GM23248 (cell line): ENCODE results near the gene ADAD2. TPM values are rescaled to one million over a fixed set of nuclear protein-coding genes. Genes with fewer than 3 reads are reported as not detected.

Experiments used
- DNase-seq: peaks from one replicate; pipeline ENCODE4 v3.0.0-alpha.2; 2015
- H2AFZ ChIP-seq: fragments of 200-600 bp; sonication (generic); 2 replicates; pipeline ENCODE4 v1.6.1; 2016; ENCODE audit warnings: antibody characterized with exemption
- H3F3A ChIP-seq: fragments of 200-600 bp; sonication (generic); 2 replicates; pipeline ENCODE4 v1.6.1; 2016; ENCODE audit warnings: mild to moderate bottlenecking, antibody characterized with exemption, mixed run types; ENCODE audit not compliant: insufficient read depth
- H3K27ac ChIP-seq: fragments of 200-600 bp; sonication (generic); 2 replicates; pipeline ENCODE4 v1.5.1; 2016; ENCODE audit warnings: mild to moderate bottlenecking
- H3K27me3 ChIP-seq: fragments of 200-600 bp; sonication (generic); replicated peaks from 2 replicates; pipeline ENCODE4 v1.6.1; 2016; ENCODE audit warnings: mild to moderate bottlenecking; ENCODE audit not compliant: insufficient read depth
- H3K36me3 ChIP-seq: fragments of 200-600 bp; sonication (generic); 2 replicates; pipeline ENCODE4 v1.6.1; 2016; ENCODE audit warnings: low read depth, mild to moderate bottlenecking
- H3K4me1 ChIP-seq: fragments of 200-600 bp; sonication (generic); 2 replicates; pipeline ENCODE4 v1.6.1; 2016; ENCODE audit warnings: mild to moderate bottlenecking; ENCODE audit not compliant: insufficient read depth
- H3K4me2 ChIP-seq: fragments of 200-600 bp; sonication (generic); one replicate; pipeline ENCODE4 v1.6.1; 2016; ENCODE audit warnings: mild to moderate bottlenecking; ENCODE audit not compliant: unreplicated experiment
- H3K4me3 ChIP-seq: fragments of 200-600 bp; sonication (generic); 2 replicates; pipeline ENCODE4 v1.5.1; 2016; ENCODE audit warnings: mild to moderate bottlenecking
- H3K79me2 ChIP-seq: fragments of 200-600 bp; sonication (generic); 2 replicates; pipeline ENCODE4 v1.6.1; 2016; ENCODE audit warnings: mild to moderate bottlenecking; ENCODE audit not compliant: insufficient read depth
- H3K9ac ChIP-seq: fragments of 200-600 bp; sonication (generic); 2 replicates; pipeline ENCODE4 v1.6.1; 2016; ENCODE audit warnings: mild to moderate bottlenecking
- H3K9me2 ChIP-seq: fragments of 200-600 bp; sonication (generic); 2 replicates; pipeline ENCODE4 v1.6.1; 2016; ENCODE audit warnings: mixed run types, mild to moderate bottlenecking, moderate library complexity; ENCODE audit not compliant: insufficient read depth
- H3K9me3 ChIP-seq: fragments of 200-600 bp; sonication (generic); one replicate; pipeline ENCODE4 v1.6.1; 2017; ENCODE audit warnings: low read depth
- H4K20me1 ChIP-seq: fragments of 200-600 bp; sonication (generic); 2 replicates; pipeline ENCODE4 v1.6.0; 2016; ENCODE audit not compliant: insufficient read depth
- EZH2 ChIP-seq: fragments of 200-600 bp; sonication (generic); IDR thresholded peaks from 2 replicates; pipeline ENCODE4 v1.6.1; 2018; ENCODE audit warnings: antibody characterized with exemption, mild to moderate bottlenecking; ENCODE audit not compliant: insufficient read depth, poor library complexity, severe bottlenecking
- EZH2phosphoT487 ChIP-seq: fragments of 200-600 bp; sonication (generic); IDR thresholded peaks from 2 replicates; pipeline ENCODE4 v1.6.1; 2018; ENCODE audit warnings: antibody characterized with exemption, moderate library complexity, mild to moderate bottlenecking, low read depth; ENCODE audit not compliant: insufficient read depth
- WGBS, 2 experiments: methylation state at CpG; one replicate each; pipeline ENCODE4 v1.1.6; 2015 to 2017; ENCODE audit warnings: low lambda C conversion rate in 2 of 2, low coverage in 1 of 2; ENCODE audit errors: missing lambda C conversion rate in 2 of 2; 5-methylcytosine and 5-hydroxymethylcytosine counted together
- in situ Hi-C: fragments of 300-500 bp; cut with MboI; formaldehyde crosslinking; loops from 2 replicates; pipeline ENCODE4 v1.15.0; 2020
- polyA plus RNA-seq: library from polyadenylated mRNA; unstranded; fragments of >200 nt; fragmentation: Nextera tagmentation; extraction: Ambion mirVana; gene quantifications from 2 replicates; pipeline ENCODE4 v1.2.1, GENCODE V29; 2016
- total RNA-seq: library from RNA; depleted of rRNA; stranded (reverse); fragments of >200 nt; shearing (Covaris generic); gene quantifications from 2 replicates; pipeline ENCODE4 v1.2.3, GENCODE V29; 2014

Gene ADAD2
- total and polyA plus RNA-seq, 2 experiments from 2014 or later = not detected

DNA sequence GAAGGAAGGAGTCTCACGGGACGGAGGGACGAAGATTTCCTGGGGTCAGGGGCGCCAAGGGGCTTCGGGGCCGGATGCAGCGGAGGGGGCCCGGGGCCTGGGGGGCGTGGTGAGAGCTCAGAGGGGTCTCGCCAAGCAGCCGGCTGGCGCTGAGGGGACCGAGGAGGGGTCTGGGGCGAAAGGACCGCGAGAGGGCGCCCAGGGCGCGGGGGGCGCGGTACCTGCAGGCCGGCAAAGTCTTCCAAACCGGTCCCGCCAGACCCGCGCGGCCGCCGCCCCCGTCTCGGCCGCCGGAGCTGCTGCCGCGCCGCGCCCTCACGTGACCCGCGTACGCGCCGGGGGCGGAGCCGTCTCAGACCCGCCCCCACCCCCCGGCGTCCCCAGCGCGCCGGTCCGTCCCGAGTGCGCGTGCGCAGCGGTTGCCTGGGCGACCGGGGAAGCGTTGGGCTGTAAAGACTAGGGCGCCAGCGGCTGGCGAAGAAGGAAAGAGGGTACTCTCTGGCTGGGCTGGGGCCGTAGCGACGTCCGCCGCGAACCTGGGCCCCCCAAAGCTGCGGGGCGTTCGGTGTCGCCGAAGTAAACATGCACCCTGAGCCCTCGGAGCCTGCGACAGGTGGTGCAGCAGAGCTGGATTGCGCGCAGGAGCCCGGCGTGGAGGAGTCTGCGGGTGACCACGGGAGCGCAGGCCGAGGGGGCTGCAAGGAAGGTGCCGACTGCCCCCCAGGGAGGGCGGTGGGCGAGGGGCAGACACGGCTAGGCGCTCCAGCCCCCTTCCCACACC, 45.9 kb upstream of the ADAD2 start, which contains the start of the genes DNAAF1 and HSDL1:
Gene DNAAF1, plus strand, starts transcription at position 450 of the 781 bp plus-strand sequence. Its CDS starts 133 bp downstream, at position 583.
Gene HSDL1, minus strand, starts transcription at position 319 of the 781 bp plus-strand sequence. CDS start 13,856 bp downstream, outside the sequence.
- 0 out of 2 replicates have a peak within 1 kb of the TSS, but pooled peaks have one; percentile 7 for H3K27ac ChIP-seq
- WGBS, 2 experiments = 1 to 2% methylated on average over 51 to 52 of the region's 89 CpGs
- in situ Hi-C loops = no loop called here

DNA sequence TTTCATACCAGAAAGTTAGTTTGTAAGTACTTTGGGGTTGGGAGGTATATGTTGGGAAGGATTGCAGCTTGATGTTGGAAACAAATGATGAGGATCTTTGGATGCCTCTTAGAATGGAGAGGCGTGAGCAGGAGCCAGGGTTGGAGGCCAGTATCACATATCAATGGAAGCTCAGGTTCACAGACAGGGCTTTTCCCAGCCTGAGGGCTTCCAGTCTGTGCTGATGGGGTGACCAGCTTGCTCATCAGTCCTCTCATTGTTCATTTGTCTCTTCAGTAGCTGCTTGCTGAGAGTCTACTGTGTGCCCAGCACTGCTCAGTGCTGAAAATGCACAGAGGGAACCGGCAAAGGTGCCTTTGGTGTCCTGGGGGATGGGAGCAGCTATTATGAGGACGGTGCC, 40.0 kb upstream of the ADAD2 start:
- DNase-seq = no peak
- WGBS, 2 experiments = 72 to 86% methylated on average over 3 of the region's 3 CpGs
- in situ Hi-C loops = no loop called here

More for the DNA sequence above, 45.9 kb upstream of the ADAD2 start, which contains the start of the genes DNAAF1 and HSDL1:
- Histone ChIP-seq H2AFZ (peak within 1 kb of the TSS; percentile 85), H4K20me1 (no peaks in the 10 kb centered on the region), H3K4me2 (peak within 1 kb of the TSS; percentile 93), H3K9me3 (no peaks in the 10 kb centered on the region), H3K79me2 (peaks cover 42% of the 10 kb centered on the region), H3K9ac (peak within 1 kb of the TSS; percentile 78), H3K4me3 (peak within 1 kb of the TSS; percentile 87), H3F3A (no peaks in the 10 kb centered on the region), H3K9me2 (no peaks in the 10 kb centered on the region), H3K27me3 (no peaks in the 10 kb centered on the region; the same call in 1 of the 2 replicates), H3K4me1 (no peaks in the 10 kb centered on the region), H3K36me3 (no peaks in the 10 kb centered on the region)
- no peak for TF ChIP-seq EZH2
- TF ChIP-seq EZH2phosphoT487 = no peak
- peak; percentile 95 for DNase-seq

DNA sequence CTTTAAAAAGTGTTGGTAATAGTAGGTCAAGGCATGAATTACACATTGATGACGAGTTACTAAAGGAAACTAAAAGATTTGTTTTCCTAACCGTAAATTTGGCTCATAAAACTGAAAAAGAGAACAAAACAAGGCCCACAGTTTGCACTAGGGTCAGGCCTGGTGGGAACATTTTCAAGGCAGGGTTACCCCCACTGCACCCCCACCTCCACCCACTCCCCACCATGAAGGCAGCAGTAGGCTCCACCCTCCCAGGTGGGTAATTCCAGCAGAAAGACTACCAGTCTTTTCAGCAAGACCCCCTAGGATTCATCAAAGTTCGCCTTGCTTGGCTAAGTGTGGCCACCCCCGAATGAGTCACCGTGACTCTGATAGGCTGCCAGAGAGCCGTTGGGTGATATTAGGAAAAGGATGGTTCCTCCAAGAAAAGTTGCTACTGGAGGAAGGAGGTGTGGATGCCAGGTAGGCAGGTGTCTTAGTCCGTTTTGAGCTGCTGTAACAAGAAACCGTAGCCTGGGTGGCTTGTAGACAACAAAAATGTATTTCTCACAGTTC, 37.2 kb upstream of the ADAD2 start:
- Histone ChIP-seq H3K27ac (no peak overlapping the region), H3K36me3 (no peaks in the 10 kb centered on the region), H3K4me2 (no peak overlapping the region), H3K79me2 (no peaks in the 10 kb centered on the region), H3K9ac (no peak overlapping the region), H3K9me3 (no peaks in the 10 kb centered on the region), H3K27me3 (peaks cover 4% of the 10 kb centered on the region; the same call in 1 of the 2 replicates), H3K9me2 (no peaks in the 10 kb centered on the region), H2AFZ (no peak overlapping the region), H3F3A (no peaks in the 10 kb centered on the region), H3K4me1 (no peaks in the 10 kb centered on the region), H4K20me1 (no peaks in the 10 kb centered on the region), H3K4me3 (no peak overlapping the region)
- TF ChIP-seq EZH2phosphoT487 = no peak
- TF ChIP-seq EZH2 = no peak
- WGBS, 2 experiments = 47% methylated on average over 8 of the region's 8 CpGs
- peak; percentile 33 for DNase-seq
- in situ Hi-C loops = no loop called here

More for the DNA sequence above, 40.0 kb upstream of the ADAD2 start:
- Histone ChIP-seq H2AFZ (no peak overlapping the region), H3K4me3 (no peak overlapping the region), H3K9me3 (no peaks in the 10 kb centered on the region), H3K4me1 (no peaks in the 10 kb centered on the region), H3K27me3 (no peaks in the 10 kb centered on the region; the same call in 1 of the 2 replicates), H3K4me2 (no peak overlapping the region), H3K9me2 (no peaks in the 10 kb centered on the region), H3K79me2 (no peaks in the 10 kb centered on the region), H3K36me3 (no peaks in the 10 kb centered on the region), H3F3A (no peaks in the 10 kb centered on the region), H3K27ac (no peak overlapping the region), H3K9ac (no peak overlapping the region), H4K20me1 (no peaks in the 10 kb centered on the region)
- no peak for TF ChIP-seq EZH2phosphoT487

DNA sequence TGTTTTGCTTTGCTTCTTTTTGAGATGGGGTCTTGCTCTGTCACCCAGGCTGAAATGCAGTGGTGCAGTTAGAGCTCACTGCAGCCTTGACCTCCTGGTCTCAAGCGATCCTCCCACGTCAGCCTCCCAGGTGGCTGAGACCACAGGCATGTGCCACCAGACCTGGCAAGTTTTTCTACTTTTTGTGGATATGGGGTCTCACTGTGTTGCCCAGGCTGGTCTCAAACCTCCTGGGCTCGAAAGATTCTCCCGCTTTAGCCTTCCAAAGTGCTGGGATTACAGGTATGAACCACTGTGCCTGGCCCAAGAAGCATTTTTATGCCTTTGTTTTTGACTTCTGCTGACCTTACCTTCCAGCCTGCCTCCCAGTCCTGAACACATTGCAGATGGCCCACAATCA, 35.7 kb upstream of the ADAD2 start:
- Histone ChIP-seq H3K4me3 (no peak overlapping the region), H4K20me1 (no peaks in the 10 kb centered on the region), H3K79me2 (no peaks in the 10 kb centered on the region), H3K27ac (no peak overlapping the region), H3K9ac (no peak overlapping the region), H3F3A (no peaks in the 10 kb centered on the region), H3K27me3 (peaks cover 19% of the 10 kb centered on the region), H3K4me1 (no peaks in the 10 kb centered on the region), H3K9me2 (no peaks in the 10 kb centered on the region), H3K36me3 (no peaks in the 10 kb centered on the region), H3K4me2 (no peak overlapping the region), H2AFZ (no peak overlapping the region), H3K9me3 (no peaks in the 10 kb centered on the region)
- no peak for DNase-seq
- in situ Hi-C loops = no loop called here
- 84 to 90% methylated on average over 4 of the region's 4 CpGs for whole genome bisulfite sequencing, 2 experiments
- TF ChIP-seq EZH2phosphoT487 (no peak), EZH2 (no peak)
